ENCODE results near the gene PCSK7.

PCSK7 gene

GRCh38 chr11:117258576-117258975, 26.7 kb upstream of the PCSK7 start:
- Histone ChIP-seq H3K4me1 (ENCODE audit: control insufficient read depth, insufficient read depth, low read length) (no peaks in the 10 kb centered on the region), H3K9me3 (ENCODE audit: control insufficient read depth, insufficient read depth, low read depth, low read length) (no peaks in the 10 kb centered on the region), H3K36me3 (ENCODE audit: control insufficient read depth in 2 of 2, insufficient read depth in 1 of 2, low read length in 2 of 2) (peaks cover 6 to 29% of the 10 kb centered on the region in 2 experiments; a peak in 2 of 3 replicates), H3K4me3 (ENCODE audit: low read depth, low read length) (no peak overlapping the region), H3K27ac (ENCODE audit: extremely low read depth, low read depth, low read length) (no peak overlapping the region)
- TF ChIP-seq ZBTB21 (tag by site-specific recombination; IDR thresholded peaks at IDR 0.05) (no peak), GLIS2 (tag by site-specific recombination; IDR thresholded peaks at IDR 0.05) (no peak), ZFP41 (tag by site-specific recombination; IDR thresholded peaks at IDR 0.05; ENCODE audit: borderline replicate concordance) (no peak), ZNF239 (tag by site-specific recombination; IDR thresholded peaks at IDR 0.05) (no peak), BCL6B (tag by site-specific recombination; IDR thresholded peaks at IDR 0.05) (no peak), INSM2 (tag by site-specific recombination; IDR thresholded peaks at IDR 0.05) (no peak), KLF16 (tag by site-specific recombination; IDR thresholded peaks at IDR 0.05) (no peak), ZNF707 (tag by site-specific recombination; IDR thresholded peaks at IDR 0.05) (no peak), KLF8 (tag by site-specific recombination; IDR thresholded peaks at IDR 0.05) (no peak), ZNF514 (tag by site-specific recombination; IDR thresholded peaks at IDR 0.05) (no peak), ZNF558 (tag by site-specific recombination; IDR thresholded peaks at IDR 0.05) (no peak), YY1 (tag by site-specific recombination; IDR thresholded peaks at IDR 0.05) (no peak), ZNF366 (tag by site-specific recombination; conservative IDR thresholded peaks at IDR 0.05) (no peak), SCRT1 (tag by site-specific recombination; IDR thresholded peaks at IDR 0.05; ENCODE audit: borderline replicate concordance) (no peak)
- ChIA-PET CTCF (no interaction called here), POLR2A (no interaction called here)

- H3K36me3 ChIP-seq (ENCODE audit: control insufficient read depth in 2 of 2, insufficient read depth in 1 of 2, low read length in 2 of 2), result peaks cover 10 to 39% of the 10 kb centered on the region in 2 experiments; a peak in 2 of 3 replicates
- CTCF ChIA-PET, result interaction anchor here (0.9 kb wide), 1 partner anchor 60 kb away, joined by 3 read pairs; no protein-coding TSS in a partner anchor
- POLR2A ChIA-PET, result no interaction called here
- TF ChIP-seq ZNF514 (tag by site-specific recombination; IDR thresholded peaks at IDR 0.05) (no peak), ZNF350 (tag by site-specific recombination; IDR thresholded peaks at IDR 0.05) (no peak), ZNF341 (tag by site-specific recombination; IDR thresholded peaks at IDR 0.05; ENCODE audit: low read depth) (no peak), ZNF433 (tag by site-specific recombination; IDR thresholded peaks at IDR 0.05; ENCODE audit: low read depth) (no peak), ZNF473 (tag by site-specific recombination; IDR thresholded peaks at IDR 0.05) (no peak), ZNF211 (tag by site-specific recombination; IDR thresholded peaks at IDR 0.05; ENCODE audit: low read depth) (no peak), ZNF544 (tag by site-specific recombination; IDR thresholded peaks at IDR 0.05) (no peak)
- no peak overlapping the region for H3K27ac ChIP-seq (ENCODE audit: extremely low read depth, low read depth, low read length)
- no peak overlapping the region for H3K4me3 ChIP-seq (ENCODE audit: low read depth, low read length)
- H3K4me1 ChIP-seq (ENCODE audit: control insufficient read depth, insufficient read depth, low read length), result no peaks in the 10 kb centered on the region
- no peaks in the 10 kb centered on the region for H3K9me3 ChIP-seq (ENCODE audit: control insufficient read depth, insufficient read depth, low read depth, low read length)
These were observed 24.7 kb upstream of the PCSK7 start for GRCh38 chr11:117256573-117256972.

GRCh38 chr11:117255966-117256365, 24.1 kb upstream of the PCSK7 start:
- H3K27ac ChIP-seq (ENCODE audit: extremely low read depth, low read depth, low read length), result no peak overlapping the region
- no peaks in the 10 kb centered on the region for H3K9me3 ChIP-seq (ENCODE audit: control insufficient read depth, insufficient read depth, low read depth, low read length)
- H3K4me3 ChIP-seq (ENCODE audit: low read depth, low read length), result no peak overlapping the region
- POLR2A ChIA-PET, result no interaction called here
- CTCF ChIA-PET, result interaction anchor here (0.9 kb wide), 1 partner anchor 61 kb away, joined by 3 read pairs; no protein-coding TSS in a partner anchor
- H3K4me1 ChIP-seq (ENCODE audit: control insufficient read depth, insufficient read depth, low read length), result no peaks in the 10 kb centered on the region
- H3K36me3 ChIP-seq (ENCODE audit: control insufficient read depth in 2 of 2, insufficient read depth in 1 of 2, low read length in 2 of 2), result peaks cover 10 to 39% of the 10 kb centered on the region in 2 experiments; a peak in 2 of 3 replicates
- TF ChIP-seq ZNF510 (tag by site-specific recombination; IDR thresholded peaks at IDR 0.05; ENCODE audit: insufficient replicate concordance), result no peak
- TF ChIP-seq ZFHX2 (tag by site-specific recombination; conservative IDR thresholded peaks at IDR 0.05), result no peak
- TF ChIP-seq ZNF19 (tag by site-specific recombination; IDR thresholded peaks at IDR 0.05; ENCODE audit: low read depth), result no peak
- no peak for TF ChIP-seq ZNF157 (tag by site-specific recombination; IDR thresholded peaks at IDR 0.05)
- TF ChIP-seq ZNF24 (tag by site-specific recombination; IDR thresholded peaks at IDR 0.05), result no peak
- no peak for TF ChIP-seq BCL11A (tag by site-specific recombination; IDR thresholded peaks at IDR 0.05; ENCODE audit: low read depth)
- TF ChIP-seq OVOL3 (tag by site-specific recombination; IDR thresholded peaks at IDR 0.05), result no peak
- TF ChIP-seq ZNF140 (tag by site-specific recombination; IDR thresholded peaks at IDR 0.05), result no peak
- no peak for TF ChIP-seq KLF8 (tag by site-specific recombination; IDR thresholded peaks at IDR 0.05)
- TF ChIP-seq SP7 (tag by site-specific recombination; IDR thresholded peaks at IDR 0.05), result no peak
- TF ChIP-seq BCL11B (tag by site-specific recombination; IDR thresholded peaks at IDR 0.05; ENCODE audit: low read depth), result no peak
- no peak for TF ChIP-seq MEIS1 (CRISPR knock-in tag; IDR thresholded peaks at IDR 0.05; ENCODE audit: borderline replicate concordance)
- TF ChIP-seq ZNF664 (tag by site-specific recombination; IDR thresholded peaks at IDR 0.05), result no peak
- no peak for TF ChIP-seq ZBTB7A (tag by site-specific recombination; IDR thresholded peaks at IDR 0.05; ENCODE audit: low read depth)

All from HEK293 (cell line).